Hepatocyte (in vitro differentiated cells): ENCODE results near the gene ATP8B4.

Experiments used
- CTCF ChIP-seq: fragments of 200-600 bp; sonication (generic); IDR thresholded peaks from 2 replicates; pipeline ENCODE4 v1.5.1; 2016; ENCODE audit warnings: antibody characterized with exemption, mild to moderate bottlenecking; ENCODE audit not compliant: poor library complexity
- EZH2phosphoT487 ChIP-seq: fragments of 200-600 bp; sonication (generic); IDR thresholded peaks from one replicate; pipeline ENCODE4 v1.6.1; 2018; ENCODE audit warnings: antibody characterized with exemption, mild to moderate bottlenecking, low read depth, moderate library complexity; ENCODE audit not compliant: unreplicated experiment, severe bottlenecking

- TF ChIP-seq CTCF (no peak), EZH2phosphoT487 (no peak)
Observed at GRCh38 chr15:50095938-50096821, 22.9 kb downstream of the ATP8B4 start.
